Measurements from ENCODE around the gene SOCS6.
"Not testable (repeated sequence)": the region's sequence is repeated elsewhere in the genome, so short reads cannot be mapped to it uniquely, and the experiment has no call there.

Gene SOCS6

GRCh38 chr18:70322928-70323327, 34.1 kb downstream of the SOCS6 start:
- peak; percentile 20 for DNase-seq (ENCODE audit: low read depth)

GRCh38 chr18:70324897-70325296, 36.1 kb downstream of the SOCS6 start:
- no peak for DNase-seq (ENCODE audit: low read depth)

GRCh38 chr18:70326255-70326654, 37.4 kb downstream of the SOCS6 start:
- DNase-seq (ENCODE audit: low read depth): no peak

GRCh38 chr18:70328169-70328568, 39.3 kb downstream of the SOCS6 start:
- no peak for DNase-seq (ENCODE audit: low read depth)

GRCh38 chr18:70329071-70329470, 40.2 kb downstream of the SOCS6 start:
- DNase-seq (ENCODE audit: low read depth): no peak

- DNase-seq (ENCODE audit: low read depth): no peak
Measured at GRCh38 chr18:70330887-70331286, 42.0 kb downstream of the SOCS6 start.

- no peak for DNase-seq (ENCODE audit: low read depth)
Measured at GRCh38 chr18:70331456-70332097, 42.7 kb downstream of the SOCS6 start.

- peak; percentile 41 for DNase-seq (ENCODE audit: low read depth)
Measured at GRCh38 chr18:70332694-70333093, 43.8 kb downstream of the SOCS6 start.

GRCh38 chr18:70333316-70333715, 44.5 kb downstream of the SOCS6 start:
- DNase-seq (ENCODE audit: low read depth): no peak

- DNase-seq (ENCODE audit: low read depth): peak; percentile 93
Measured at GRCh38 chr18:70333757-70334156, 44.9 kb downstream of the SOCS6 start.

GRCh38 chr18:70334264-70334663, 45.4 kb downstream of the SOCS6 start:
- no peak for DNase-seq (ENCODE audit: low read depth)

GRCh38 chr18:70334728-70335329, 46.0 kb downstream of the SOCS6 start:
- DNase-seq (ENCODE audit: low read depth): no peak

GRCh38 chr18:70335892-70336726, 47.3 kb downstream of the SOCS6 start:
- DNase-seq (ENCODE audit: low read depth): no peak

GRCh38 chr18:70337139-70337972, 48.5 kb downstream of the SOCS6 start:
- DNase-seq (ENCODE audit: low read depth): peak; percentile 93

- no peak for DNase-seq (ENCODE audit: low read depth)
Measured at GRCh38 chr18:70338890-70339289, 50.0 kb downstream of the SOCS6 start.

GRCh38 chr18:70339915-70340314, 51.1 kb downstream of the SOCS6 start:
- no peak for DNase-seq (ENCODE audit: low read depth)

- DNase-seq (ENCODE audit: low read depth): not testable (repeated sequence)
Measured at GRCh38 chr18:70348481-70348880, 59.6 kb downstream of the SOCS6 start.

GRCh38 chr18:70349316-70349715, 60.5 kb downstream of the SOCS6 start:
- DNase-seq (ENCODE audit: low read depth): no peak

- no peak for DNase-seq (ENCODE audit: low read depth)
Measured at GRCh38 chr18:70354080-70354479, 65.2 kb downstream of the SOCS6 start.

- no peak for DNase-seq (ENCODE audit: low read depth)
Measured at GRCh38 chr18:70354771-70355170, 65.9 kb downstream of the SOCS6 start.

GRCh38 chr18:70355620-70356385, 67.0 kb downstream of the SOCS6 start:
- DNase-seq (ENCODE audit: low read depth): no peak

- DNase-seq (ENCODE audit: low read depth): peak; percentile 96
Measured at GRCh38 chr18:70358105-70358406, 69.2 kb downstream of the SOCS6 start.

Measured in ELR (cell line).